Measurements from ENCODE around the gene OR6Y1.

DNA sequence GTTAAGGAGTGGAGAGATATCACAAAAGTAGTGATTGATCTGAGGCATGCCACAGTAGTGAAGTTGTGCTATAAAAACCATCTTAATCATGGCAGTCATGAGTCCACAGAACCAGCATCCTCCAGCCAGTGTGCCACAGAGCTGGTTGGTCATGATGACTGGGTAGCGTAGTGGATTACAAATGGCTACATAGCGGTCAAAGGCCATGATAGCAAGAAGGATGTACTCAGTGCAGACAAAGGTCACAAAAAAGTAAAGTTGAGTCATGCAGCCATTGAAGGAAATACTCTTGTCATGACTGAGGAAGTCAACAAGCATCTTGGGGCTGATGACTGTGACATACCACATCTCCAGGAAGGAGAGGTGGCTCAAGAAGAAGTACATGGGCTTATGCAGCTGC, 6.7 kb downstream of the OR6Y1 start:
- TF ChIP-seq, protein P1, sequence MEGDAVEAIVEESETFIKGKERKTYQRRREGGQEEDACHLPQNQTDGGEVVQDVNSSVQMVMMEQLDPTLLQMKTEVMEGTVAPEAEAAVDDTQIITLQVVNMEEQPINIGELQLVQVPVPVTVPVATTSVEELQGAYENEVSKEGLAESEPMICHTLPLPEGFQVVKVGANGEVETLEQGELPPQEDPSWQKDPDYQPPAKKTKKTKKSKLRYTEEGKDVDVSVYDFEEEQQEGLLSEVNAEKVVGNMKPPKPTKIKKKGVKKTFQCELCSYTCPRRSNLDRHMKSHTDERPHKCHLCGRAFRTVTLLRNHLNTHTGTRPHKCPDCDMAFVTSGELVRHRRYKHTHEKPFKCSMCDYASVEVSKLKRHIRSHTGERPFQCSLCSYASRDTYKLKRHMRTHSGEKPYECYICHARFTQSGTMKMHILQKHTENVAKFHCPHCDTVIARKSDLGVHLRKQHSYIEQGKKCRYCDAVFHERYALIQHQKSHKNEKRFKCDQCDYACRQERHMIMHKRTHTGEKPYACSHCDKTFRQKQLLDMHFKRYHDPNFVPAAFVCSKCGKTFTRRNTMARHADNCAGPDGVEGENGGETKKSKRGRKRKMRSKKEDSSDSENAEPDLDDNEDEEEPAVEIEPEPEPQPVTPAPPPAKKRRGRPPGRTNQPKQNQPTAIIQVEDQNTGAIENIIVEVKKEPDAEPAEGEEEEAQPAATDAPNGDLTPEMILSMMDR (IDR thresholded peaks at IDR 0.05), result no peak
- no peak for TF ChIP-seq POLR2A (IDR thresholded peaks at IDR 0.05)

All from Peyer's patch (tissue), 4 donors.